GM19397 (cell line): ENCODE results near the gene ALG13.
"Not testable (repeated sequence)": the region's sequence is repeated elsewhere in the genome, so short reads cannot be mapped to it uniquely, and the experiment has no call there.

ENCODE experiments used
- ATAC-seq: cut with Tn5 transposase; IDR thresholded peaks from one replicate; pipeline ENCODE4 v1.9.1; 2021; ENCODE audit warnings: mild to moderate bottlenecking, moderate library complexity; ENCODE audit not compliant: unreplicated experiment

ALG13 gene

GRCh38 chrX:111680988-111681779, at the start of gene ALG13:
TSS of gene ALG13 (plus strand) at chrX:111681170. CDS start at chrX:111681219, 49 bp downstream.
- peak; percentile 99 for ATAC-seq

GRCh38 chrX:111634823-111635729, 45.9 kb upstream of the ALG13 start:
- no peak for ATAC-seq

GRCh38 chrX:111641969-111642368, 39.0 kb upstream of the ALG13 start:
- no peak for ATAC-seq

- ATAC-seq = not testable (repeated sequence)
These were observed 35.8 kb upstream of the ALG13 start for GRCh38 chrX:111645165-111645564.

GRCh38 chrX:111645607-111646006, 35.4 kb upstream of the ALG13 start:
- no peak for ATAC-seq

GRCh38 chrX:111646515-111646914, 34.5 kb upstream of the ALG13 start:
- no peak for ATAC-seq

GRCh38 chrX:111648802-111649201, 32.2 kb upstream of the ALG13 start:
- ATAC-seq = no peak

GRCh38 chrX:111649638-111650037, 31.3 kb upstream of the ALG13 start:
- ATAC-seq = no peak

GRCh38 chrX:111650845-111651244, 30.1 kb upstream of the ALG13 start:
- ATAC-seq = no peak

GRCh38 chrX:111652719-111653118, 28.3 kb upstream of the ALG13 start:
- no peak for ATAC-seq

- ATAC-seq = no peak
These were observed 19.7 kb upstream of the ALG13 start for GRCh38 chrX:111661241-111661640.

GRCh38 chrX:111662292-111662691, 18.7 kb upstream of the ALG13 start:
- ATAC-seq = no peak

- no peak for ATAC-seq
These were observed 9.3 kb upstream of the ALG13 start for GRCh38 chrX:111671668-111672067.

- no peak for ATAC-seq
These were observed 6.3 kb downstream of the ALG13 start for GRCh38 chrX:111687305-111687704.

- ATAC-seq = no peak
These were observed 14.4 kb downstream of the ALG13 start for GRCh38 chrX:111695297-111695880.

- ATAC-seq = no peak
These were observed 38.6 kb downstream of the ALG13 start for GRCh38 chrX:111719426-111720210.

- ATAC-seq = no peak
These were observed 47.1 kb downstream of the ALG13 start for GRCh38 chrX:111728096-111728495.

- ATAC-seq = no peak
These were observed 50.4 kb downstream of the ALG13 start for GRCh38 chrX:111731351-111731750.

- ATAC-seq = no peak
These were observed 55.6 kb downstream of the ALG13 start for GRCh38 chrX:111736571-111736970.

GRCh38 chrX:111742018-111742417, 61.0 kb downstream of the ALG13 start:
- ATAC-seq = no peak

GRCh38 chrX:111743316-111743715, 62.3 kb downstream of the ALG13 start:
- no peak for ATAC-seq
